ENCODE results near the gene L3MBTL3. TPM values are rescaled to one million over a fixed set of nuclear protein-coding genes. Genes with fewer than 3 reads are reported as not detected.

Gene L3MBTL3
- total RNA-seq, 1 experiment from 2014 or later, result 3.5 TPM

- H3K36me3 ChIP-seq, result no peaks in the 10 kb centered on the region
- peak; percentile 52 for DNase-seq
- H3K9me3 ChIP-seq, result no peaks in the 10 kb centered on the region
- H3K27me3 ChIP-seq, result no peaks in the 10 kb centered on the region
- peak overlapping the region; percentile 70 for H3K4me3 ChIP-seq
Observed at GRCh38 chr6:130019326-130020072, 1.1 kb downstream of the L3MBTL3 start.

GRCh38 chr6:130020073-130020906 is 1.9 kb downstream of the L3MBTL3 start:
- H3K9me3 ChIP-seq, result no peaks in the 10 kb centered on the region
- H3K36me3 ChIP-seq, result no peaks in the 10 kb centered on the region
- DNase-seq, result peak; percentile 18
- H3K27me3 ChIP-seq, result no peaks in the 10 kb centered on the region
- peak overlapping the region; percentile 69 for H3K4me3 ChIP-seq

DNA sequence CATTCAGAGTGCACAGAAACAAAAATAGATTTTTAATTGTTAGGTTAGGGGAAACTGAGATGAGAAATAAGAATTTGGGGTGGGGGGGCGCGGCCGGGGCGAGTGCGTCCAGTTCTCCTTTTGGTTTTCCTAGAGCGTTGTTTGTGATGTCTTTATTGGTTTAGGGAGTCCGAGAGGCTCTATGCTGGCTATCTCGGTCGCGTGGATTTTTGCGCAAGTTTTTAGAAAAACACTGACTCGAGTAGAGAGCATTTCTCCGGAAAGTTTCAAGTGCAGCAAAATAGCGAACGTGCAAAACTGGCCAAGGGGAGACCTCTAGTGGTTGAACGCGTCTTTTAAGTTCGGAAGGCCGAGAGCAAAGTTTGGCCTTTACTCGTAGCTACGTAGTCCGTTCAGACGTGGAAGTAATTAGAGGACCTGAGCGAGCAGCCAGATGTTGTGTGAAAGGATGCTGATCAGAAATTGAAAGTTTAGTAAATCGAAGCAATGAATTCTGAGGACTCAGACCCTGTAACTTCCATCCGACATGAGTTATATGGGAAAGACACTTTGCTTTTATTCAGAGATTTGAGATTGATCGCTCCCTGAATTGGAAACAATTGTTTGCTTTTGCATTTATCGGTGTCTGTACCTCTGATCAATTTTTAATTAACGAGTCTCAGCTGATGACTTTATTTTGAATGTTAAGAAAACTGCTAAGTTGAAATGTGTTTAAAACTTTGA is 2.7 kb downstream of the L3MBTL3 start:
- peak; percentile 75 for DNase-seq
- Histone ChIP-seq H3K9me3 (no peaks in the 10 kb centered on the region), H3K4me3 (peak overlapping the region; percentile 69), H3K27me3 (no peaks in the 10 kb centered on the region), H3K36me3 (no peaks in the 10 kb centered on the region)

- Histone ChIP-seq H3K36me3 (no peaks in the 10 kb centered on the region), H3K27me3 (no peaks in the 10 kb centered on the region), H3K4me3 (no peak overlapping the region), H3K9me3 (no peaks in the 10 kb centered on the region)
- no peak for DNase-seq
Observed at GRCh38 chr6:130026859-130027258, 8.5 kb downstream of the L3MBTL3 start.

GRCh38 chr6:130027948-130028347 is 9.6 kb downstream of the L3MBTL3 start:
- Histone ChIP-seq H3K4me3 (no peak overlapping the region), H3K36me3 (no peaks in the 10 kb centered on the region), H3K9me3 (no peaks in the 10 kb centered on the region), H3K27me3 (no peaks in the 10 kb centered on the region)
- DNase-seq, result no peak

GRCh38 chr6:130029163-130029562 is 10.8 kb downstream of the L3MBTL3 start:
- no peaks in the 10 kb centered on the region for H3K9me3 ChIP-seq
- DNase-seq, result no peak
- no peak overlapping the region for H3K4me3 ChIP-seq

GRCh38 chr6:130032758-130033340 is 14.5 kb downstream of the L3MBTL3 start:
- Histone ChIP-seq H3K27me3 (no peaks in the 10 kb centered on the region), H3K4me3 (no peak overlapping the region), H3K9me3 (no peaks in the 10 kb centered on the region), H3K36me3 (no peaks in the 10 kb centered on the region)
- no peak for DNase-seq

More at GRCh38 chr6:130029163-130029562, 10.8 kb downstream of the L3MBTL3 start:
- no peaks in the 10 kb centered on the region for H3K27me3 ChIP-seq
- H3K36me3 ChIP-seq, result no peaks in the 10 kb centered on the region

- no peaks in the 10 kb centered on the region for H3K36me3 ChIP-seq
- H3K4me3 ChIP-seq, result no peak overlapping the region
- H3K27me3 ChIP-seq, result no peaks in the 10 kb centered on the region
- no peak for DNase-seq
- H3K9me3 ChIP-seq, result no peaks in the 10 kb centered on the region
Observed at GRCh38 chr6:130033949-130034348, 15.6 kb downstream of the L3MBTL3 start.

- Histone ChIP-seq H3K9me3 (no peaks in the 10 kb centered on the region), H3K4me3 (no peak overlapping the region), H3K36me3 (no peaks in the 10 kb centered on the region), H3K27me3 (no peaks in the 10 kb centered on the region)
- DNase-seq, result peak; percentile 60
Observed at GRCh38 chr6:130034378-130035146, 16.2 kb downstream of the L3MBTL3 start.

DNA sequence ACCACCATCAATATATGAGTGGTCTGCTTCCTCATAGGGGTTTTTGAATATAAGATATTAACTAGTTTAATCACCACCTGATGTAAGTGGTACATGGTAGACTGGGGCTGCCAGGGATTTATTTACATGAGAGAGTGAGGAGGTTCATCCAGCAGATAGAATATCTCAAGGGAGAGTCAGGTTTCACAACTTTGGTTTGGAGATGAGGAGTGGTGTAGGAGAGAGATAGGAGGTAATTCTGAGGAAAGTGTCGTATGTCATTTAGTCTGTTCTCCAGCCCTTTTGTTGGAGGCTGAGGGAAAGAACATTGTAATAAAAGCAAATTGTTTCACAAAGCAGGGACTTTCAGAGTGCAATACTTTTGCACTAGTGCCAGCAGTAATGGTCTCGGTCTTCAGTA is 16.8 kb downstream of the L3MBTL3 start:
- Histone ChIP-seq H3K27me3 (no peaks in the 10 kb centered on the region), H3K9me3 (no peaks in the 10 kb centered on the region), H3K4me3 (no peak overlapping the region), H3K36me3 (no peaks in the 10 kb centered on the region)
- no peak for DNase-seq

DNA sequence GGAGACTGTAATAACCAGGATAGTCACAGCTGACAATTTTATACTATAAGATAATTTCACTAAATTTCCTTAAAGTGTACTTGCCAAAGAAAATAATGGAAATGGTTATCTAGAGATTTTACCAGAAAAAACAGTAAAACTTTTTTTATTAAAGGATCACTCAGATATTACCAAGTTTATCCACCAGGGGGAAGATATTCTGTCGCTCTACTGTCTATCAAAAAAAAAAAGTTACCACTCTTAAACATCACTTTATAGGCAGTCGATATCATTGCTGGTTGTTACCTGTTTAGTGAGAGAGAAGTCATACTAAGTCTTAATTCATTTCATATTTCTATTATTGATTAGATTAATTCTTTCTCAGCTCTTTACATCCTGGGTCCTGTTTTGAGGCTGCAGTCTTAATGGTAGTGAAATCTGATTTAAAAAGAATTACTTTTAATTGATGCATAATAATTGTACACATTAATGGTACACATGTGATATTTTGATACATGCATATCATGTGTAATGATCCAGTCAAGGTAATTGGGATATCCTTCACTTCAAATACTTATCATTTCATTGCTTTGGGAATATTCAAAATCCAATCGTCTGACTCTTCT is 18.9 kb downstream of the L3MBTL3 start:
- no peaks in the 10 kb centered on the region for H3K9me3 ChIP-seq
- H3K27me3 ChIP-seq, result no peaks in the 10 kb centered on the region
- DNase-seq, result no peak

GRCh38 chr6:130041594-130041993 is 23.2 kb downstream of the L3MBTL3 start:
- no peaks in the 10 kb centered on the region for H3K27me3 ChIP-seq
- H3K4me3 ChIP-seq, result no peak overlapping the region
- H3K36me3 ChIP-seq, result no peaks in the 10 kb centered on the region
- no peaks in the 10 kb centered on the region for H3K9me3 ChIP-seq
- no peak for DNase-seq

More for the DNA sequence above, 18.9 kb downstream of the L3MBTL3 start:
- Histone ChIP-seq H3K4me3 (no peak overlapping the region), H3K36me3 (no peaks in the 10 kb centered on the region)

GRCh38 chr6:130043344-130043743 is 25.0 kb downstream of the L3MBTL3 start:
- no peaks in the 10 kb centered on the region for H3K27me3 ChIP-seq
- no peaks in the 10 kb centered on the region for H3K9me3 ChIP-seq
- no peak for DNase-seq
- H3K4me3 ChIP-seq, result no peak overlapping the region
- no peaks in the 10 kb centered on the region for H3K36me3 ChIP-seq

DNA sequence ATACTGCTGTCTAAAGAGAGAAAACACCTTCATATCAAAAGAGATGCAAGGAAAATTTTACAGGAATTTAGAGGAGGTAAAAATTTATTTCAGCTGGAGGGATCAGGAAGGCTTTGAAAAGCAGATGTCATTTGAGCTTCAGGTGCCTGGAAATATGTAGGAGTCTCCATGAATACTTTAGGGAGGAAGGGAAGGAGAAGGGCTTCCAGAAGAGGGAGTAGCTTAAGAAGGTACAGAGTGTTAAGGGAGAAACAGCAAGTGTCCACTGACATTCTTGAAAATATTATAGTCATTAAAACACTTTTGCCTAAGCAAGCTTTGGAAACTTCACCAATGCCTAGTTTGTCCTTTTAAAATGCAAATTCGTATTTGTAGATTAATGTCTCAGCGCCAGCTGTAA is 27.2 kb downstream of the L3MBTL3 start:
- H3K36me3 ChIP-seq, result peaks cover 3% of the 10 kb centered on the region; the same call in 1 of the 2 replicates
- no peak overlapping the region for H3K4me3 ChIP-seq
- no peaks in the 10 kb centered on the region for H3K27me3 ChIP-seq
- no peak for DNase-seq
- no peaks in the 10 kb centered on the region for H3K9me3 ChIP-seq

- H3K36me3 ChIP-seq, result peaks cover 5% of the 10 kb centered on the region; the same call in 1 of the 2 replicates
- no peak overlapping the region for H3K4me3 ChIP-seq
- no peaks in the 10 kb centered on the region for H3K9me3 ChIP-seq
- DNase-seq, result no peak
- H3K27me3 ChIP-seq, result no peaks in the 10 kb centered on the region
Observed at GRCh38 chr6:130046671-130047070, 28.3 kb downstream of the L3MBTL3 start.

All from MG63 (cell line).